RPMI8226 (cell line): ENCODE results near the gene SPNS1.
A peak's percentile ranks its signal among the peaks of the same experiment; 100 is the strongest.
"Not testable (repeated sequence)": the region's sequence is repeated elsewhere in the genome, so short reads cannot be mapped to it uniquely, and the experiment has no call there.

Experiments used
- DNase-seq: peaks from one replicate; pipeline ENCODE4 v3.0.0-alpha.2; 2015

The SPNS1 gene

DNA sequence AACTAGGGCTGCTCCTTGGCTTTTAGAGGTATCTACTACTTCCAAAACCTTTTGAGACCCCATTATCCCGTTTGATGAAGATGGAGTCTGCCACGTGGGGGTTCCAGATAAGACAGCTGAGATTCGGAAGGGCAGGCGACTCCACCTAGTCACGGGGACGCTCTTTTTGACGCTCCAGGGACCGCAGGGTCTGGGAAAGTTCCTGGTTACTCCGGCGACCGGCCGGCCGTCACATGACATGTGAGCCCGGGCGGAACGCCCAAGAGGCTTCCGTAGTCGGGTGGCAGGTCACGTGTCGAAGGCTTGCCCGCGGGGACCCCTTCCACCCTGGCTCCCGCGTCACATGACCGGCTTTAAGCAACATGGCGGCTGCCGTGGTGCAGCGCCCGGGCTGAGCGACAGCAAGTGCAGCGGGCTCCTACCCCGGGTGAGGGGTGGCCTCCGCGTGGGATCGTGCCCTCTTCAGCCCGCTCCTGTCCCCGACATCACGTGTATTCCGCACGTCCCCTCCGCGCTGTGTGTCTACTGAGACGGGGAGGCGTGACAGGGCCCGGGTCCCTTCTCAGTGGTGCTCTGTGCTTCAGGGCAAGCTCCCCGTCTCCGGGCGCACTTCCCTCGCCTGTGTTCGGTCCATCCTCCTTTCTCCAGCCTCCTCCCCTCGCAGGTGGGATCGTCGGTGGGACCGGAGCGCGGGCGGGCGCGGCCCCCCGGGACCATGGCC is at the start of gene SPNS1:
Gene SPNS1 (plus strand): TSS at position 342 of the 721 bp plus-strand sequence. CDS start 374 bp downstream, at position 716.
- DNase-seq = peak; percentile 99

DNA sequence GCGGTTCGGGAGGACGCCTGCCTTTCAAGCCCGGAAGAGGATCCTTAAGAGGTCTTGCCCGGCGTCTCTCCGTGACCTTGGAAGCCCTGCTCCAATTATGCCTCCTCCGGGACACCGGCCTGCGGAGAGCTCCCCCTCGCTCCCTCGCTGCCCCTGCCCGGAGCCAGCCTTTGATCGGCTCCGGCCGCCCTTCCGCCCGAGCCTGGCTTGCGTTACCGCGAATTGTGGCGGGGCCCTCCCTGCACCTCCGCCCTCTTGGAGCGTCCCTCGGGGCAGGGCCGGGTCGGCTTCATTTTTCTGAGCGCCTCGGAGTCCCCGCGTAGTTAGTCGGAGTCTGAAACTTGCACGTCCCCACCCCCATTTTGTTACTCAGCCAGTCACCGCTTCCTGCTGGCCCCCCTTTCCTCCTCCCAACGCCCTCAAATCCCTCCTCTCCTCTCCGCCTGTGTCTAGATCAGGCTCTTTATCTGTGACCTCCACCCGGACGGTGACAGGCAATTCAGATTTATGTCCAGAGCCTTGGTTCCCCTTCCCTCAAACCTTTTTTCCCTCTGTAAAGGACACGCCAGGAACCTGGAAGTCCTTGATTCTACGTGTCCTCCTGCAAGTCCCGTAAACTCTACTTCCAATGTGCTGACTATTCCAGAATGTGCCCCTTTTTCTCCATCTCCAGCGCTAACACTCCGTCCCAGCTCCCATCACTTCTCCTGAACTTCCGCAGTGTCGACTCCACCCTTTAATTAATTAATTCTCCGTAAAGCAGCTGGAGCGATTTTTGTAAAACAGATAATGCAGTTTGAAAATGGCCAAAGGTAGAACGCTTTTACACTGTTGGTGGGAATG is 49.0 kb upstream of the SPNS1 start:
- DNase-seq = peak; percentile 81

GRCh38 chr16:28926284-28926683 is 48.3 kb upstream of the SPNS1 start:
- not testable (repeated sequence) for DNase-seq

GRCh38 chr16:28927815-28928214 is 46.8 kb upstream of the SPNS1 start:
- no peak for DNase-seq

- no peak for DNase-seq
These were observed 44.4 kb upstream of the SPNS1 start for GRCh38 chr16:28930203-28930602.

DNA sequence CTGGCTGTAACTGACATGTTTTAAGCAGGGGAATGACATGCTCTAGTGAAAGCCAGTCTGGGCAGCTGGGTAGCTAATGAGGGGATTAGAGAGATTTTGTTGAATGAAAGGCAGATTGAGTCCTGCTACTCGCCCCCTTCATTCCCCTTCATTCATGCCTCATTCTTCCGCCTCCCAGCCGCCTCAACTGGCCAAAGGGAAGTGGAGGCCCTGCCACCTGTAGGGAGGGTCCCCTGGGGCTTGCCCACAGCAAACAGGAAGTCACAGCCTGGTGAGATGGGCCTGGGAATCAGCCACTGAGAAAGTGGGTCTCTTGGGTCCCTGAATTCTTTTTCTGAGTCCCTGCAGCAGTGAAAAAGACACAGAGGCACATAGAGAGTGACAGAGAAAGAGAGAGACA is 43.9 kb upstream of the SPNS1 start:
- no peak for DNase-seq

- DNase-seq = no peak
These were observed 42.8 kb upstream of the SPNS1 start, which contains the start of gene CD19 for GRCh38 chr16:28931801-28932225. TSS of gene CD19 (plus strand) at chr16:28931971. CDS start at chr16:28932001, 30 bp downstream.

DNA sequence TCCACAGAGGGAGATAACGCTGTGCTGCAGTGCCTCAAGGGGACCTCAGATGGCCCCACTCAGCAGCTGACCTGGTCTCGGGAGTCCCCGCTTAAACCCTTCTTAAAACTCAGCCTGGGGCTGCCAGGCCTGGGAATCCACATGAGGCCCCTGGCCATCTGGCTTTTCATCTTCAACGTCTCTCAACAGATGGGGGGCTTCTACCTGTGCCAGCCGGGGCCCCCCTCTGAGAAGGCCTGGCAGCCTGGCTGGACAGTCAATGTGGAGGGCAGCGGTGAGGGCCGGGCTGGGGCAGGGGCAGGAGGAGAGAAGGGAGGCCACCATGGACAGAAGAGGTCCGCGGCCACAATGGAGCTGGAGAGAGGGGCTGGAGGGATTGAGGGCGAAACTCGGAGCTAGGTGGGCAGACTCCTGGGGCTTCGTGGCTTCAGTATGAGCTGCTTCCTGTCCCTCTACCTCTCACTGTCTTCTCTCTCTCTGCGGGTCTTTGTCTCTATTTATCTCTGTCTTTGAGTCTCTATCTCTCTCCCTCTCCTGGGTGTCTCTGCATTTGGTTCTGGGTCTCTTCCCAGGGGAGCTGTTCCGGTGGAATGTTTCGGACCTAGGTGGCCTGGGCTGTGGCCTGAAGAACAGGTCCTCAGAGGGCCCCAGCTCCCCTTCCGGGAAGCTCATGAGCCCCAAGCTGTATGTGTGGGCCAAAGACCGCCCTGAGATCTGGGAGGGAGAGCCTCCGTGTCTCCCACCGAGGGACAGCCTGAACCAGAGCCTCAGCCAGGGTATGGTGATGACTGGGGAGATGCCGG is 42.0 kb upstream of the SPNS1 start:
- DNase-seq = no peak

GRCh38 chr16:28933171-28933570 is 41.4 kb upstream of the SPNS1 start:
- no peak for DNase-seq

DNA sequence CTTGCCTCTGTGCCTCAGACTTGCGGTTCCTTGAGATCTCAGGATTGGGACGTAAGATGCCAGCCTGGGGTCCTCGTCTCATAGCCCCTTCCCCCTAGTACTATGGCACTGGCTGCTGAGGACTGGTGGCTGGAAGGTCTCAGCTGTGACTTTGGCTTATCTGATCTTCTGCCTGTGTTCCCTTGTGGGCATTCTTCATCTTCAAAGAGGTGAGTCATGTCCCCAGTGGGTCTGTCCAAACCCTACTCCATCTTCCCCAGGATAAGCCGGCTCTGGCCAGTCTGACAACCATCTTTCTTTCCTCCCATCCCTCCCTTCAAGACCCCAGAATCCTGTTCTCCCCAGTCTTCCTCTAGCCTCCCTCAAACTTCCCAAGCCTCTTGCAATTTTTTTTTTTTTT is 39.2 kb upstream of the SPNS1 start:
- DNase-seq = no peak

DNA sequence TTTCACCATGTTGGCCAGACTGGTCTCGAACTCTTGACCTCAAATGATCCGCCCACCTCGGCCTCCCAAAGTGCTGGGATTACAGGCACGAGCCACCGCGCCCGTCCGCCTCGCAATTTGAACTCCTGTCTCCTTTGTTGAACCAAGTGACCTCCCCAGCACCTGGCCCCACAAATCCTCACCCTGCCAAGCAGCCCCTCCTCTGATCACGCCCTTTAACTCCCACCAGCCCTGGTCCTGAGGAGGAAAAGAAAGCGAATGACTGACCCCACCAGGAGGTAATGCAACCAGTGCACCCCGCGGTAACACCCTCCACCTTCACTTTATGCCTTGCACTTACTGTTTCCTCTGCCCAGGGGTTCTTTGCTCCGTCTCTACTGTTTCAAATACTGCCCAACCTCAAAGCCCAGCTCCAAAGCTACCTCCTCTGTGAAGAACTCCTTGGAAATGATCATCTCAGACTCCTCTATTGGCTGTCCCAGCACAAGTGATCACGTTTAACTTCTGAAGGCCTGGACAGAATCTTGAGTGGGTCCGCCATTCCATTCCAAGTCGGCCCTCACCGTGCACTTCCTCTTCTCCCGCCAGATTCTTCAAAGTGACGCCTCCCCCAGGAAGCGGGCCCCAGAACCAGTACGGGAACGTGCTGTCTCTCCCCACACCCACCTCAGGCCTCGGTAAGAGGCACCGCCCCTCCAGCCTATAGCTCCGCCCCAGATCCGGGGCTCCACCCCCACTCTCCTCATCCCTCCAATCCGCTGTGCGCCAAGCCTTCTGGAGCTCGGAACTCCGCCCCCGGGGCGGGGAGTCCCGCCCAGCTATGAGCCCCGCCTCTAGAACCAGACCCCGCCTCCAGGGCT is 38.4 kb upstream of the SPNS1 start:
- DNase-seq = peak; percentile 80

GRCh38 chr16:28936784-28937155 is 37.8 kb upstream of the SPNS1 start:
- no peak for DNase-seq

- DNase-seq = no peak
These were observed 37.2 kb upstream of the SPNS1 start for GRCh38 chr16:28937222-28937876.

- DNase-seq = no peak
These were observed 35.9 kb upstream of the SPNS1 start for GRCh38 chr16:28938721-28939120.

DNA sequence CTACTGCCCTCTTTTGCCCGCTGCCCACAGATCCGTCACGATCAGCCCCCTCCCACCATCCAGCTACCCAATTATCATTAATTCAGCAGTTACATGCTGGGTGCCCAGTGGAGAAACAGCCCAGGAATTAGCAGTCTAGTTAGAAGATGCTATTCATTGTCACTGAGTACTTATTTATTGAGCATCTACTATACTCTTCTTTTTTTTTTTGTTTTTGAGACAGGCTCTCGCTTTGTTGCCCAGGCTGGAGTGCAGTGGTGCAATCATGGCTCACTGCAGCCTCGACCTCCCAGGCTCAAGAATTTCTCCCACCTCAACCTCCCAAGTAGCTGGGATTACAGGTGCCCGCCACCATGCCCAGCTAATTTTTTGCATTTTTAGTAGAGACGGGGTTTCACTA is 34.8 kb upstream of the SPNS1 start:
- not testable (repeated sequence) for DNase-seq

DNA sequence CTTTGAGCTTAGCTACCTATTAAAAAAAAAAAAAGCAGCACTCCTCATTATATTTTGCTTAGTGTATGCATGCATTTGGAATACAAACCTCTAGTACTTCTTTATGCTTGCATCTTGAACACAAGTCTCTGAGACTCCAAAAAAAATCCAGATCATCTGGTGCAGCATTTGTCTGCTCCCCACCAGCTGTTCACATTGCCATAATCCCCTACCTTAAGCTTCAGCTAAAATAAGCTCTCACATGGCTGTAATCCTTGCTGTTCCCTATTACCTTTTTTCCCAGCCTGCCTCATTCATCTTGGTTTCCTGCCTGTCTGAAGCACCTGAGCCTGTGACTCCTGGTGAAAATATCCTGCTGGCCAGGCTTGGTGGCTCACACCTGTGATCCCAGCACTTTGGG is 31.3 kb upstream of the SPNS1 start:
- DNase-seq = no peak

DNA sequence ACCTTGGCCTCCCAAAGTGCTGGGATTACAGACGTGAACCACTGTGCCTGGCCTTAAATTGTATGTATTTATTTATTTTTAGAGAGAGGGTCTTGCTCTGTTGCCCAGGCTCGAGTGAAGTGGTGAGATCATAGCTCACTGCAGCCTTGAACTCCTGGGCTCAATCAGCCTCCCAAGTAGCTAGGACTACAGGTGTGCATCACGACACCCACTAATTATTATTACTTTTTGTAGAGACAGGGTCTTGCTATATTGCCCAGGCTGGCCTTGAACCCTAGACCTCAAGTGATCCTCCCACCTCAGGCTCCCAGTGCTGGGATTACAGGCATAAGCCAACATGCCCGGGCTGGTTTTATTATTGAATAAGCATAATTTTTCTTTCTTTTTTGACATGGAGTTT is 27.9 kb upstream of the SPNS1 start:
- DNase-seq = no peak

GRCh38 chr16:28950648-28951409 is 23.7 kb upstream of the SPNS1 start, which contains the start of gene NFATC2IP:
TSS of gene NFATC2IP (plus strand) at chr16:28950937. CDS start at chr16:28951012, 75 bp downstream.
- peak; percentile 100 for DNase-seq

- peak; percentile 56 for DNase-seq
These were observed 23.1 kb upstream of the SPNS1 start for GRCh38 chr16:28951410-28951943.

GRCh38 chr16:28958216-28958615 is 16.4 kb upstream of the SPNS1 start:
- DNase-seq = no peak
